GM23248 (cell line): Measurements from ENCODE around the gene ENOX1.

Experiments used
- EZH2 ChIP-seq: fragments of 200-600 bp; sonication (generic); IDR thresholded peaks from 2 replicates; pipeline ENCODE4 v1.6.1; 2018; ENCODE audit warnings: antibody characterized with exemption, mild to moderate bottlenecking; ENCODE audit not compliant: insufficient read depth, poor library complexity, severe bottlenecking
- EZH2phosphoT487 ChIP-seq: fragments of 200-600 bp; sonication (generic); IDR thresholded peaks from 2 replicates; pipeline ENCODE4 v1.6.1; 2018; ENCODE audit warnings: antibody characterized with exemption, moderate library complexity, mild to moderate bottlenecking, low read depth; ENCODE audit not compliant: insufficient read depth

- TF ChIP-seq EZH2 (no peak), EZH2phosphoT487 (no peak)
Measured at GRCh38 chr13:43561081-43561480, 225.7 kb downstream of the ENOX1 start.
